AG08396 (cell line): ENCODE results near the gene PLPPR5.

Experiments used
- DNase-seq: peaks from one replicate; pipeline ENCODE4 v3.0.0; 2012; ENCODE audit warnings: low spot score, mixed read lengths

Gene PLPPR5

DNA sequence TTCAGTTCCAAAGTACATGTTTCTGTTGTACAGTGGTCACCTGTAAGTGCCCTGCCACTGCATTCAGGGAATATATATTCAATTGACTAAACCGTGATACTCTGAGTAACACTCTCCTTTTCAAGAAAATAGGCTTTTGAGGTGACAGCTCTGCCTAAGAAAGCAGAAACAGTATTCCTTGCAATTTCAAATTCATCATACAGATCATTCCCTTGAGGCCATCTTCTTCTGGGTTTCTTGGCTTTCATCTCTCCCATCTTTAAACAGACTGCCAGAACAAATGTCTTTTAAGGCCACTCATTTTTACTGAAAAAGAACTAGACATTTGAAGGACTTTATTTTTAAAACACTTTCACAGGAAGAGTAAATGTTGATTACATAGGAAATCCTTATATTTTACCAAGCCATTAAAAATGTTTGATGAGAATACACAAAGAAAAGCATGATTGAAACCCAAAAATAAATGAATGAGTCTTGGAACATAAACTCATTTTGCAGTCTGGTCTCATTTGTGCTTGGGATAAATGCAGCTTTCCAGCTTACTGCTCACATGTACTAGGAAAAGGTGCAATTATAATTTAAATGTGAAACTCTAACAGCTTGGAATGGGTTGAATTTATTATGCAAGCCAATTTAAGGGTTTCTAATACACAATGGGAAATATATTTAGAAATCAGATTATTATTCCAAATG, 34.7 kb downstream of the PLPPR5 start:
- no peak for DNase-seq

DNA sequence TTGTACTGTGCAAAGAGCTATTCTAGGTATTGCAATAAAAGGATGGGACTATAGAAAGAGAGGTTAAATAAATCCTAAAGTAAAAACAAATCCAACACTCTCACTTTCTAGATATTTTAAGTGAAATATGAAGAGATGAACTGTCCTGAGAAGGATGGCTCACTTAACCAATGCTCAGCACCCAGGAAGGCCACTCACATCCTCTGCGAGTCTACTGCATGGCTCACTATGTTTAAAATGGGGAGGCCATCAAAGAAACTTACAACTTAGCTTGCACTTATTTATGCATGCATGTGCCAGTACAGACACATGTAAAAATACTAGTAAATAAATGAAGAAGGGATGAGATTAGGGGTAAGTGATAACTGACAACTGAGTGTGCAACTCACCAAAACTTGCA, 37.5 kb downstream of the PLPPR5 start:
- DNase-seq = no peak

DNA sequence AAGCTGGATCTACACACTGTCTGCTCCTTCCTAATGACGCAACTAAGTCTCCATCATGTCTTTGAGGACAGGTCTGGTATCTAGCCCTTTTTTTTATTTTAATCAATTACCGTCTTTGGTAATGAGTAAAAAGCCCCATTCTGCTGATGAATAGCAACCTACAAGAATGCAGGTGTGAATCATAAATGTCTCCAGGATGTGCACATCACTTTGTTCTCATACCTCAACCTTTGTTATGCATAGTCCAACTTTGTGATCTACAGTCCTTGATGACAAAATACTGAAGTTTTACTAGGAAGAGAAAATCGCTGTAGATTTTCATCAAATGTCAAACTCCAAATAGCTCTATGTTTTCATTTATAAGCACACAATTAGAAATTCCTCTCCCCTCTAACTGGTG, 39.3 kb downstream of the PLPPR5 start:
- no peak for DNase-seq

DNA sequence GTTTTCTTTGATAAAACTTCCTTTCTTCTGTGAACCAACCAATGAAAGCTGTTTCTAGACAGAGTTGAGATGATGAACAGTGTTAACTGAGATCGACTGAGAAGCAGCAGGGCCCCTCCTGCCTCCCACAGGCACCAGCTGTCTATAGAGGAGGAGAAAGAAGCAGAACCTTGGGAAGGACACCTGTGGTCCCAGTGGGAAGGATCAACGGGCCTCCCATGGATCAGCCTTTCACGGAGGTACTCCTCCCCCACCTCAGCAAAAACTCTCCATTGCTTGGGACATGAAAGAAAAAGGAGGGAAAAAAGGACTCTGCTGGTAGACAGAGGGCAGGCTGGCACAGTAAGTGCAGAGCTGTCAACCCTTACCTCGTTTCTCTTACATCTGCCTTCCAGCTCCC, 40.5 kb downstream of the PLPPR5 start:
- no peak for DNase-seq

DNA sequence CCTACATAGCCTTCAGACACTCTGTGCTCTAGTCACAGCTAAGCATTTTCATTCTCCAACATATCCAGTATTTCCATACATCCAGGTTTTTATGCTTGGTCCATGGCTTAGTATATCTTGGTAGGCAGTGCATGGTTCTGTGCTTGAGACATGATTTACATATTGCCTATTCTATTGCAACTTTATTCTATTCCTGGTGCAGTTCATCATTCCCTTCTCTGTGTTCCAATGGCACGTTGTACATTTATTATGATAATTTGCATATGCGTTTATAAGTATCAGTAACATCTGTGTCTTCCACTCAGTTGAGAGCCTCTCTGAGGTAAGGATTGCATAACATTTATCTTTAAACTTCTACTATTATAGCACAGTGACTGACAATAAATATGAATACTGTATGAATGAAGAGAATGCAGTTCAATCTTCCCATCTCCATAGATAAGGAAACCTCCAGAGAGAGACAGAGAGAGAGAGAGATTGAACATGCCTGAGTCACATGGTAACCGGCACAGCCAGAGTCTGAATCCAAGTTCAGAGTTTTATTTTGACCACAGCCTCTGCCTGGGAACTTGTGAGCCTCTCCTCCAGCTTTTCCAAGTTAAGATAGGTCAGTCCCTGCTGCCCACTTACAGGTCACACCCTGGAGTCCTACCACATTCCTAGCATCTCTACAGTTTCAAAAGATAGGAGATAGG, 41.5 kb downstream of the PLPPR5 start:
- DNase-seq = peak; percentile 23

DNA sequence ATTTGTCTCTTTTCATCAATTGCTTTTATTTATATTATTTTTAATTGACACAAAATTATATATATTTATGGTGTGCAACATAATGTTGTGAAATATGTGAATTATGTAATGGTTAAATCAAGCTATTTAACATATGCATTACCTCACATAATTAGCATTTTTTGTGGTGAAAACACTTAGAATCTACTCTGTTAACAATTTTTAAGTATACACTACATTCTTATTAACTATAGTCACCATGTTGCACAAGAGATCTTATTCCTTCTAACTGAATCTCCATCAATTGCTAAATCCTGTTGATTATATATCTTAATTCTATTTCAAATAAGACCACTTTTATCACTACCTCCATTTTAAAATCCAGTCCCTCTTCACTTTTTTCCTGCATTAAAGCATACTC, 42.5 kb downstream of the PLPPR5 start:
- no peak for DNase-seq

DNA sequence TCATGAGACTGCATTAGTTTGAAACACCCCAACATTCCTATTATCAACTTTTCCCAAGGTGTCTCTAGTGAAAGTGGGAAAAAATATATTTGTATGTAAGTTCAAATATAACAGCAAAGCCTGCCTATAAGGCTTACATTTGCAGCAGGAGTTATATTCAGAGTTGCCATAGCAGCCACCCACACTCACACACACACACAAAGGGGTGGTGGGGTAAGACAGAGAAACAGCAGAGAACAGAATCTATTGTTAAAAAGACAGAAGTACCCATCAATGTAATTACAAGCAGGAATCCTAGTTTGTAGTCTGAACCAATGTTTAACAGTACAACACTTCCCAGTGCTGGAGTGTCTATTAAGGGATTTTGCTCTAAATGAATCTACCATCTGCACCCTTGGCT, 55.0 kb downstream of the PLPPR5 start:
- no peak for DNase-seq

DNA sequence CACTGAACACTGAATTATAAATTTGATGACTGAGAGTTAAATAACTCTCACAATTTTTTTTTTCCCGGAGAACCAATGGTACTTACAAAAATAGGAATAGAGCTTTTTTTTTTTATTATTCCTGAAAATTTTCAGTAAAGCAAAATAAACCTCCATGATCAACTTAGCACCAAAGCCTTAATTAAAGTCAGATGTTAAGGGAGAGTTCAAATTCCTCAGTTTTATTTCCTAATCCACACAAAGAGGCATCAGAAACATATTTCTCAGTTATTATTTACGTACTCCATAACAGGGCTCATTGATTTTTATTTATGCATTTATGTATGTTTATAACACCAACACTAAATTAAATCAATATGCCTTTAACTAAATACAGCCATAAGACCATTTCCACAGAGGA, 55.5 kb downstream of the PLPPR5 start:
- no peak for DNase-seq

DNA sequence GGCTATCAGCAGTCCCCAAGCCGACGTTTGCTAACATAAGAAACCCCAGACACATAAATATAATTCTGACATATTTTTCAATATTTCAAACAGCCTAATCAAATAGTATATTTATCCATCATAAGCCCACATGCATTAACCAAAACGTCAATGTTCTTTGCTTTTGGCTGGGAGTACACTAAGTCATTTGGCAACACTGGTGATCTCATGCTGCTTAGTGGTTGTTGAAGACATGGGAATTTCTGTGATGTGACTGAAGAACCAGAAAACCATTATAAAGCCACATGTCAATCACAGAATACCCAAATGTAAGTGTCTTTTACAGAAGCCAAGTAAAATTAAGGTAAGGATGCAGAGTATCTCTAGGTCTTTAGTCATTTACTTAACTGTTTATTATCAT, 57.6 kb downstream of the PLPPR5 start:
- no peak for DNase-seq

DNA sequence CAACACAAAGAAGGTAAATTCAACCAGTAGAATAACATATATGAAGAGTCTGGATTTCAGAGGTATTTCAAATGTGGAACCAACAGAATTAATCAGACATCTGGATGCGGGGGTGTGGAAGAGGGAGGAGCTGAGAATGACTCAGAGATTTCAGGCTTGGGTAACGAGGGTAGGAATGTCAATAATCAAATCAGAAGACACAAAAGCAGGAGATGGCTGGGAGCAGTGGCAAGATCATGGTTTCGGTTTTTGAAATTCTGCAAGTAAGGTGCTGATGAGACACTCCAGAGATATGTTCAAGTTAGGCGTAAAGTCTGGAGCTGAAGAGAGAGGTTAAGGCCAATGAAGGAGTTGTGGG, 64.0 kb downstream of the PLPPR5 start:
- peak; percentile 61 for DNase-seq

DNA sequence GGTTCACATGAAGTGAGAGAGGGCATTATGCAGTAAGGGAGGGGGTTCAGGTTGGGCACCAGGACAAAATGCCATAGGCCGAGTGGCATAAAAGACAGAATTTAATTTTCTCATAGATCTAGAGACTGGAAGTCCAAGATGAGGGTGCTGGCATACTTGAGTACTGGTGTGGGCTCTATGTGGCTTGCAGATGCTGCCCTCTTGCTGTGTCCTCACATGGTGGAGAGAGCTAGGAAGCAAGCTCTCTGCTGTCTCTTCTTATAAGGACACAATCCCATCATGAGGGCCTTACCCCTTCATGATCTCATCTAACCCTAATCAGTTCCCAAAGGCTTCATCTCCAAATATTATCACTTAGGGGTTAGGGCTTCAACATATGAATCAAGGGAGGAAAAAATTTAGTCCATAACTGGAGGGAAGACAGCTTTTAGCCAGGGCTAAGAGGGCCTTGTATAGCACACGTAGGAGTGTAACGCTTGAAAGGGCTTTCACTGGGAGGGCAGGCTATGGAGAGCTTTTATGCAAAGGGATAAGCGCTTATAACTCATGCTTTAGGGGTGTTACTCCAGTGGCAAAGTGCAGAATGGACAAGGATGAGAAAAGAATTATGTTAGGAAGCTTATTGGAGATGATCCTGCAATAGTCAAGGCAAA, 64.5 kb downstream of the PLPPR5 start:
- DNase-seq = no peak

DNA sequence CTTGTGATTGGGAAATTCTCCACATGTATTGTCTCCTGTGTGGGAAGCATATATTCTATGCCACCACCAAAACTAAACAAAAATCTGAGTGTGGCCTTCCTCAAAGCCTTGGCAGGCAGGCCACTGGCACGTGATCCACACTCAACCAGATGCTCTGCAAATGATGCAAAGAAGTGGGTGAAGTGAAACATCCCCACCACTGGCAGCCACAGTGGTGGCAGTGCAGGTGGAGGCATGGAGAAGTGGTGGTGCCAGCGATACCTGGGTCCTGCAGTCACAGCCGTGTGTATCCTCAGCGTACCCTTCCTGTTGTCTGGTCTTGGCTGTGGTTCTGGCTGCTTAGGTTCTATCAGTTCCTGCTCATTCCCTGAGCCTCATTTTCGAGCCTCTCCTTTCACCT, 65.2 kb downstream of the PLPPR5 start:
- no peak for DNase-seq

DNA sequence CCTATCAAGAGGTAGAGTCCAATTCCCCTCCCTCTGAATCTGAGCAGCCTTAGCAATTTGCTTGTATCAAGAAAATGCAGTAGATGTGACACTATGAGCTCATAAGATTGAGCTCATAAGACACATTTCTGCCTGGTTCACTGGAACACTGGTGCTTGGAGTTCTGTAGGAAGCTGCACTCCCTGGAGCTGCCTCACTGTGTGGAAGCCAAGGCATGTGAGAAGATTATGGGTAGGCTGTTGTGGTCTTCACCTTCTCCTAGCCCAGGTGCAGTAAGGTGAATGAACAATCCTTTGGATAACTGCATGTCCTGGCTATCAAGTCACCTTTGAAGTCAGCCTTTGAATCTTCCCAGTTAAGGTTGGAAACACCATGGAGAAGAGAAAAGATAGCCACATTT, 67.3 kb downstream of the PLPPR5 start:
- no peak for DNase-seq

DNA sequence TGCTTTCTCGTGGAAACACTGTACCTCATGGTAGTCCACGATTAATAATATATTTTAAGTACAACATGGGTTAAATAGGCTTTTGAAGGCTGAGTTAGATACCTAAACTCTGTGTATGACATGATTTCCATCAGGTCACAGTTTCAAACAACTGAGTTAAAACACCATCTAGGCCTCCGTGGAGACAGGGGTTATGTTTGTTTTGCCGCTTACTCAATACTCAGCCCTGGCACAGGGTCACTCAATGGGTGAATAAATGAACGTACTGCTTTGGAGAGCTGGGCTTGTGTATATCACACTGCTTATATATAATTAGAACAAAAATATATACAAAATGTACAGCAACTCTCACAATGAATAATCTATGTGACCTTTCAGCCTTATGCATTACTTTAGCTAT, 72.5 kb downstream of the PLPPR5 start:
- no peak for DNase-seq

DNA sequence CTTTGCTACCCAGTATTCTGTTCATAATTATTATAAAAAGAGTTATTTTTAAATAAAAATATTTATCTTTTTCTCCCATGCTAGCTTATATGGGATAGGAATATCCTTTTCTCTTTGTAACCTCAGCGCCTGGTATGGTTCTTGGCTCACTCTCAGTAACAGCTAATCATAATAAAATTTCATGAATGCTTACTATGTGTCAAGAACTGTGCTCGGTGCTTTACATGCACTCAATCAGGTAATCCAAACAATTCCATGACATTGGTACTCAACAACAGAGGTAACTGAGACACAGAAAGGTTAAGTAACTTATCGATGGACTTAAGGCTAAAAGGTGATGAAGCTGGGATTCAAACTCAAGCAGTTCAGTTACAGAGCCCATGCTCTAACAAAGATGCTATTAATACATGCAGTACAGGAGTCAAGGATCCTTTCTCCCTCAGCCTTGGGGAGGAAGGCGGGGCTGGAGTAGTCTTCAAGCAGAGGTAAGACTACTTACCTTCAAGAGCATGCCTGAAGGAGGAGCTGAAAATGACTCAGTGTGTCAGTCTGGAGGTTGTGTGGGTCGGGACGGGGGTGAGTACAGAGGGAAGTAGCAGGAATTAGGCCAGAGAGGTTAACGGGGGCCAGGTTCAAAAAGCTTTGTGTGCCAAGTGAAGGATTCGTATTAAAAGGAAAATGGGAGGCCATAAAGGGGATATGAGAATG, 73.4 kb downstream of the PLPPR5 start:
- no peak for DNase-seq

DNA sequence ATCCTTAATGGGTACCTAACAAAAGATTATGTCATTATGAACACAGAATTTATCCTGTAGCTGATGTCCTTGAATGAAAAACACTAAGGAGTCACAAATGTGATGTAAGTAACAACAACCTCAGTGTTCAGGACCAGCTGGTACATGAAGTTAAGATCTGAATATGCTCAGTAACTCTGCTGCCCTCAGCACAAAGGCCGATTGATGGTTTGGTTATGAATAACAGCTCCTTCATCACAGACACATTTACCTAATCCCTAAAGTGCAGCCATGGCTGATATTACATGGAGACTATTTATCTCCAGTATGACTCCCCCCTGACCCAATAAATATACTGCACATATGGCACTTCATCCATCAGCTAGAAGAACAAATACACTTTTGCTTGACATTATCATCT, 75.2 kb downstream of the PLPPR5 start:
- no peak for DNase-seq

DNA sequence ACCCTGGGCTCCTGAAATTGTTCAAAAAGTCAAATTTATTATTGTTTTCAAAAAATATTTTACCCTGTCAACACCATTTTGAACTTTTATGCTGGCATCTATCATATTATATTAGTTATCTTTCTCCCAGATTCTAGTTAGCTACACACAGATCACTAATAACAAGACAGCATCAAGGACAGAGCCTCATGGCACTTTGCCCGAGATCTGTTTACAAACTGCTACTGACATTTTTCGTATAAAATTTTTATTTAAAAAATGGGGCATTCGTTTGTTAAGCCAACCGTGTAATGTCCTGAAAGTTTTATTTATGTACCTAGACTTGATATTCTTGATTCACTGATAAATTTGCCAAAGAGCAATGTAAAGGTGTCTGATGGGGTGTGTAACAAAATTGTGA, 78.1 kb downstream of the PLPPR5 start:
- no peak for DNase-seq

DNA sequence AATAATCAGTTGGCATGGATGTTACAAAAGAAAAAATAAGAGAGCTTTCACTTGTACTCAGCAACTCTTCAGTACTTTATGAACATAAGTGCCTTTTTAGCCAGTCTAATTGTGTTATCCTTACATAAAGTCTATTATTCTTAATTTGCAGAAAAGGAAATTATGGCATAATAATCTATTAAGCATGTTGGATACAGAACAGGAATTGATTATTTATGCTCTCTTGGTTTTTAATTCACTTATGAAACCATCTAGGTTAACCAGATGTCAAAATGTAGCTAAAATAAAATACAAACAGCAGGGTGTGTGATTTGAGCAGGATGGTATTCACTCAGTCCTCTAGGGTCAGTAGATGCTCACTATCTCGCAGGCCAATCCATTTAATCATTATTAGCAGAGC, 79.7 kb downstream of the PLPPR5 start:
- no peak for DNase-seq

DNA sequence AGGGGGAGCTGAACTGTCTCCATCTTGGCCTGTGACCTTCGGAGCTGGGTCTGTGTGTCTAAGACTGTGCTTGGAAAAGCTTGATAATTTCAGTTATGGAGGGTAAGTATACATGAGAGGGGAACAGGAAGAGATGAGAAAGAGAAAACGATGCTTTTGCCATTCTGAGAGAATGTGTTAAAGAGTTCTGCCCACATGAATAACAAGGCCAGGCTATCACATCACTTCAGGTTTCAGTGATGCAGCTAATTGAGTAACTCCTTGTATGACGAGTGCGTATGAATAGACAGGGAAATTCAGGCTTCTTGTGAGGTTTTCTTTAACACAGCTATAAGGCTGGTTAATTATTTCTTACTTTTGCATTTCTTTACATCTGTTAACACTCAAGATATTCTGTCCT, 81.0 kb downstream of the PLPPR5 start:
- DNase-seq = no peak

DNA sequence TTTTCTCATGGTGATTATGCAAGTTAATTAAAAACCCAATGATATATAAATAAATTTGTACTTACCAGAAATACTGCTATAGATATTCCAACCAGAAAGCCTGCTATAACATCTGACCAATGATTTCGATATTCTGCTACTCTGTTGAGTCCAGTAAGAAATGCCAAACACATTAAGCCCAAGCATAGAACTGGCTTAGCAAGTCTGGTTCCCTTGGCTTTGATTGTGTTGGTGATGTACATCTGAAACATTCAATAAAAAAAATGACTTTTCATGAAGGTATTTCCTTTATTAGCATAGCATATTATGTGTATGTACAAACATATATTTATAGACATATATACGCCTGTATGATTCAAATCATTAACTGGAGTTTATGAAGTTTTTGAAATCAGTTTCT, 82.8 kb downstream of the PLPPR5 start:
- DNase-seq = no peak

DNA sequence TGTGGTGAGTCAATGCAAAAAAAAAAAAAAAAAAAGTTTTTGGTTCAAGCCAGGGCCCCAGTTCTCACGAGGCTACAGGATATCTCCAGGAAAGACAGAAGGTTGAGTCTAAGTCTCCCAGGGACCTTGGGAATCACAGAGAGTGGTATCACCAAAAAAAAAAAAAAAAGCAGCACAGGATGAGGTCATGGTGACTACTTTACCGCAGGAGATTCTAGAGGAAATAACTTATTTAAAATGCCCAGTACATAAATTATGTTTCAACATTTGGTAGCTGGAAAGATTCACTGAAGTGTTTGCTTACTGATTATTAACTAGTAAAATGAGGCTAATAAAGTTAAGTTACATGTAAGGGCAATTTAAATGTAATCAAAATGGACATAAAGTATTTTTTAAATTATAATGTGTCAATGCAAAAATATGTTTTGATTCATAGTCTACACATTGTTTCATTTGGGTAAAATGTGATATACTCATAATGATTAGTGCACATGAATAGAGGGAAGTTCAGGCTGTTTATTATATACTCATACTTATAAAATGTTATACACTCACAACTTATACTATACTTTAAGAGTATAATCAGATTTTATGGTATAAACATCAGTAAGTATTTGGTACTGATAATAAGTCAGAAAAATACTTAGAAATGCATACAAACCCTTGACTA, 84.1 kb downstream of the PLPPR5 start:
- peak; percentile 51 for DNase-seq

DNA sequence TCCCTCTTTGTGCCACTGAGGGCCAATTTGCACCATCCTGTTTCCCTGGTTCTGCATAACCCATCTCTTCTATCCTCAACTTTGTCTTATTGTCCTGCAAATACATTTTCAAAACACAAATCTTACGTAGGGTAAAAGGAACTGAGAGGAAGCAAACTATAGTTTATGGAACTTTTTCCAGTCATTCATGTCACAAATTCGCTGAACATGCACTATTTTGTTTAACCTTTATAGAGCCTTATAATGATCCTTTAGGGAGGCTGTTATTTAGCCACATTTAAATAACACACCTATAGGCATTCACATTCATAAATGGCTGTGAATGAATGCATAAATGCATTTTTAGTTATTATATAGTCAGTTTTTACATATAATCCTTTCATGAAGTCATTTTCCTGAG, 85.0 kb downstream of the PLPPR5 start:
- no peak for DNase-seq

DNA sequence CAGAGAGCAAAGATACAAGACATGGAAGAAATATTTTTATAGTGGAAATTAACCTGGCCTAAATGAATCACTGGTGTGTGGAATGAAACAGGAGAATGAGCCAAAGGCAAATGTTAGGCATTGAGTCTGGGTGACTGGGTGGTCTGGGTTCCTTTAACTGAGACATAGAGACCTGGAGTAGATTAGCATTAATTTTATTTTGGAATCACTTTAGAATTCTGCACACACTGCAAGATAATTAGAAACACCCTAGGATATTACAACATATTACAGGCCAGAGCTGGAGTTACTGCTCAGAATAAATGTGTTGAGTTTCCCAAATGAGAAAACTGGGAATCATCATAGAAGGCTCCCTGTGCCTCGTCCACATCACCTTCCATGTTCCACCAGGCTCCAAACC, 85.5 kb downstream of the PLPPR5 start:
- DNase-seq = no peak
